22Rv1 (cell line): ENCODE results near the gene NETO1.

Source experiments
- ZFX ChIP-seq: fragments of 450-650 bp; IDR thresholded peaks from 2 replicates; pipeline ENCODE4 v1.6.1; 2017; ENCODE audit warnings: antibody characterized with exemption, borderline replicate concordance
- TF ChIP-seq, protein P1 (sequence below): fragments of 450-650 bp; IDR thresholded peaks from 2 replicates; pipeline ENCODE4 v1.5.1; 2017; ENCODE audit warnings: mild to moderate bottlenecking

DNA sequence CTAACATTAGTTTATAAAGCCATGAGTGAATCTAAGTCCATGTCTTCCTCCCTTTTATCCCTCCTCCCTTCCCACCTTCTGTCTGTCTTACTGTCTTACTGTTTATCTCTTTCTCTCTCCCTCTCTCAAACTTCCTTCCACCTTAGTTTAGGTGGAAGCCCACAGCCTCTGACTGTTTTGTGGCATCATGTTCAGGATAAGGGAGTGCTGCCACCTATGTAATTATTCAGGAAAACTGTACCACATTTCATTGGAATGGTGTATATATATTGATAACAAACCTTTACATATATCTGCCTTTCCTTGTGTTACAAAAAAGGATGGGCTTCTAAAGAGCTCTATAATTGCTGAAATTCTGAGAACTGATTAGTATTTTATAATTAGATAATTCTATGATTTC is 48.7 kb downstream of the NETO1 start:
- TF ChIP-seq, protein P1, sequence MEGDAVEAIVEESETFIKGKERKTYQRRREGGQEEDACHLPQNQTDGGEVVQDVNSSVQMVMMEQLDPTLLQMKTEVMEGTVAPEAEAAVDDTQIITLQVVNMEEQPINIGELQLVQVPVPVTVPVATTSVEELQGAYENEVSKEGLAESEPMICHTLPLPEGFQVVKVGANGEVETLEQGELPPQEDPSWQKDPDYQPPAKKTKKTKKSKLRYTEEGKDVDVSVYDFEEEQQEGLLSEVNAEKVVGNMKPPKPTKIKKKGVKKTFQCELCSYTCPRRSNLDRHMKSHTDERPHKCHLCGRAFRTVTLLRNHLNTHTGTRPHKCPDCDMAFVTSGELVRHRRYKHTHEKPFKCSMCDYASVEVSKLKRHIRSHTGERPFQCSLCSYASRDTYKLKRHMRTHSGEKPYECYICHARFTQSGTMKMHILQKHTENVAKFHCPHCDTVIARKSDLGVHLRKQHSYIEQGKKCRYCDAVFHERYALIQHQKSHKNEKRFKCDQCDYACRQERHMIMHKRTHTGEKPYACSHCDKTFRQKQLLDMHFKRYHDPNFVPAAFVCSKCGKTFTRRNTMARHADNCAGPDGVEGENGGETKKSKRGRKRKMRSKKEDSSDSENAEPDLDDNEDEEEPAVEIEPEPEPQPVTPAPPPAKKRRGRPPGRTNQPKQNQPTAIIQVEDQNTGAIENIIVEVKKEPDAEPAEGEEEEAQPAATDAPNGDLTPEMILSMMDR: peak; percentile 23; the same call in 1 of the 2 replicates
- TF ChIP-seq ZFX: no peak
